Peyer's patch (tissue), 4 donors: ENCODE results near the gene NEK6.

Experiments
- CTCF ChIP-seq, 6 experiments: fragments of 450-650 bp in 4 of 6; fragments of 200-600 bp in 2 of 6; sonication (generic) in 1 of 6; IDR thresholded peaks; one replicate each; pipeline ENCODE4 v1.5.1; 2017 to 2019; ENCODE audit warnings: antibody characterized with exemption in 6 of 6, mild to moderate bottlenecking in 3 of 6, moderate library complexity in 1 of 6
- POLR2A ChIP-seq, 2 donors: fragments of 450-650 bp; IDR thresholded peaks; one replicate each; pipeline ENCODE4 v1.5.1; 2017; ENCODE audit warnings: antibody characterized with exemption in 2 of 2, mild to moderate bottlenecking in 2 of 2, moderate library complexity in 2 of 2

GRCh38 chr9:124267271-124267807 is 9.6 kb downstream of the NEK6 start:
- TF ChIP-seq POLR2A (IDR thresholded peaks at IDR 0.05) = no peak
- no peak for TF ChIP-seq CTCF (IDR thresholded peaks at IDR 0.05)
